C4-2B (cell line): ENCODE measurements around the gene METTL26.

Experiments
- CTCF ChIP-seq: fragments of 450-650 bp; conservative IDR thresholded peaks from 2 replicates; pipeline ENCODE4 v1.5.1; 2017; ENCODE audit warnings: mild to moderate bottlenecking
- ZFX ChIP-seq: fragments of 450-650 bp; IDR thresholded peaks from 2 replicates; pipeline ENCODE4 v1.6.1; 2017

GRCh38 chr16:676913-677312, 40.8 kb upstream of the METTL26 start:
- TF ChIP-seq CTCF (no peak), ZFX (no peak)
